Right kidney (tissue), 1 donor: Measurements from ENCODE around the gene NKRF.

ENCODE experiments used
- DNase-seq: peaks from one replicate; pipeline ENCODE4 v3.0.0-alpha.2; 2016

NKRF gene

GRCh38 chrX:119617517-119618164, 11.4 kb upstream of the NKRF start:
- DNase-seq = peak; percentile 16

GRCh38 chrX:119614776-119615175, 8.6 kb upstream of the NKRF start:
- DNase-seq = no peak

- no peak for DNase-seq
These were observed 780 bp upstream of the NKRF start for GRCh38 chrX:119607018-119607389.

- peak; percentile 35 for DNase-seq
These were observed 552 bp downstream of the NKRF start for GRCh38 chrX:119605464-119606279.

- DNase-seq = peak; percentile 23
These were observed 1.3 kb downstream of the NKRF start for GRCh38 chrX:119604766-119605463.

- no peak for DNase-seq
These were observed 3.4 kb downstream of the NKRF start for GRCh38 chrX:119602701-119603255.

- DNase-seq = no peak
These were observed 16.4 kb downstream of the NKRF start for GRCh38 chrX:119589810-119590209.

GRCh38 chrX:119583431-119584059, 22.7 kb downstream of the NKRF start:
- DNase-seq = no peak

- DNase-seq = no peak
These were observed 26.8 kb downstream of the NKRF start for GRCh38 chrX:119579414-119579813.

GRCh38 chrX:119574394-119575266, 31.6 kb downstream of the NKRF start, which contains the start of gene UBE2A:
TSS of gene UBE2A (plus strand) at chrX:119574563. CDS start at chrX:119574712, 149 bp downstream.
- peak; percentile 68 for DNase-seq

- DNase-seq = peak; percentile 79
These were observed 32.3 kb downstream of the NKRF start for GRCh38 chrX:119573840-119574393.

GRCh38 chrX:119573222-119573621, 33.0 kb downstream of the NKRF start:
- no peak for DNase-seq

- no peak for DNase-seq
These were observed 35.8 kb downstream of the NKRF start for GRCh38 chrX:119570351-119570835.

GRCh38 chrX:119565107-119565663, 41.0 kb downstream of the NKRF start, which contains the start of gene STEEP1:
TSS of gene STEEP1 (minus strand) at chrX:119565409. CDS start at chrX:119565355, 54 bp downstream.
- peak; percentile 60 for DNase-seq

GRCh38 chrX:119552508-119552907, 53.7 kb downstream of the NKRF start:
- no peak for DNase-seq

GRCh38 chrX:119549327-119550016, 56.8 kb downstream of the NKRF start:
- no peak for DNase-seq

- no peak for DNase-seq
These were observed 65.0 kb downstream of the NKRF start for GRCh38 chrX:119541188-119541587.

- no peak for DNase-seq
These were observed 66.4 kb downstream of the NKRF start for GRCh38 chrX:119539872-119540271.
